Body of pancreas (tissue), 4 donors: Measurements from ENCODE around the gene TIGD2.

Experiments
- CTCF ChIP-seq, 7 experiments: fragments of 450-650 bp in 4 of 7; fragments of 200-600 bp in 3 of 7; sonication (generic) in 3 of 7; IDR thresholded peaks; one replicate each; pipeline ENCODE4 v1.5.1; 2016 to 2019; ENCODE audit warnings: antibody characterized with exemption in 7 of 7
- POLR2A ChIP-seq, 3 donors: fragments of 450-650 bp; IDR thresholded peaks; one replicate each; pipeline ENCODE4 v1.6.1; 2016; ENCODE audit warnings: antibody characterized with exemption in 3 of 3, mild to moderate bottlenecking in 2 of 3

DNA sequence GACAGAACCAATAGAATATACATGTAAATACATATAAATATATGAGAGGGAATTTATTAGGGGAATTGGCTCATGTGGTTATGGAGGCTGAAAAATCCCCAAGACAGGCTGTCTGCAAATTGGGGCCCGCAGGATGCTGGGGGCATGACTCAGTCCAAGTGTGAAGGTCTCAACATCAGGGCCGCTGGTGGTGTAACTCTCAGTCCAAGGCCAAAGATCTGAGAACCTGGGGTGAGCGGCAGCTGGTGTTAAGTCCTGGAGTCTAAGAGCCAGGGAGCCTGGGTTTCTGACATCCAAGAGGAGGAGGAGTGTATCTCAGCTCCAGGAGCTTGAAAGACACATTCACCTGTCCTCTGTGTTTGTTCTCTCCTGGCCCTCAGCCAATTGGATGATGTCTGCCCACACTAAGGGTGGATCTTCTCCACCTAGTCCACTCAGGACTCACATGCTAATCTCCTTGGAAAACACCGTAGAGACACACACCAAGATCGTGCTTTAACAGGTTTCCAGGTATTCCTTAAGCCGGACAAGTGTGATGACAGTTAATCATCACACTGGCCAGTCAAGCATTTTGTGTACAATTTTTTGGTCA is 28.9 kb downstream of the TIGD2 start:
- TF ChIP-seq POLR2A (IDR thresholded peaks at IDR 0.05) = no peak
- no peak for TF ChIP-seq CTCF (IDR thresholded peaks at IDR 0.05)
